Hepatocyte (in vitro differentiated cells): Measurements from ENCODE around the gene CNTNAP2. TPM values are rescaled to one million over a fixed set of nuclear protein-coding genes. Genes with fewer than 3 reads are reported as not detected.

Source experiments
- DNase-seq: peaks from one replicate; pipeline ENCODE4 v3.0.0-alpha.2; 2016; ENCODE audit warnings: low spot score
- H2AFZ ChIP-seq: fragments of 200-600 bp; sonication (generic); 2 replicates; pipeline ENCODE4 v1.6.0; 2016; ENCODE audit warnings: antibody characterized with exemption, mild to moderate bottlenecking
- H3K27ac ChIP-seq: fragments of 200-600 bp; sonication (generic); 2 replicates; pipeline ENCODE4 v1.5.1; 2016; ENCODE audit warnings: mild to moderate bottlenecking
- H3K27me3 ChIP-seq: fragments of 200-600 bp; sonication (generic); 2 replicates; pipeline ENCODE4 v1.6.1; 2016
- H3K36me3 ChIP-seq: fragments of 200-600 bp; sonication (generic); replicated peaks from 2 replicates; pipeline ENCODE4 v1.5.1; 2016; ENCODE audit warnings: low read depth; ENCODE audit not compliant: insufficient read depth
- H3K4me1 ChIP-seq: fragments of 200-600 bp; sonication (generic); 2 replicates; pipeline ENCODE4 v1.5.1; 2016; ENCODE audit warnings: mild to moderate bottlenecking, moderate library complexity; ENCODE audit not compliant: insufficient read depth
- H3K4me2 ChIP-seq: fragments of 200-600 bp; sonication (generic); 2 replicates; pipeline ENCODE4 v1.6.0; 2016
- H3K4me3 ChIP-seq: fragments of 200-600 bp; sonication (generic); 2 replicates; pipeline ENCODE4 v1.5.1; 2016; ENCODE audit warnings: mild to moderate bottlenecking
- H3K79me2 ChIP-seq: fragments of 200-600 bp; sonication (generic); 2 replicates; pipeline ENCODE4 v1.6.0; 2017; ENCODE audit warnings: mild to moderate bottlenecking
- H3K9me2 ChIP-seq: fragments of 200-600 bp; sonication (generic); replicated peaks from 2 replicates; pipeline ENCODE4 v1.6.0; 2017; ENCODE audit warnings: mild to moderate bottlenecking; ENCODE audit not compliant: insufficient read depth
- H3K9me3 ChIP-seq: fragments of 200-600 bp; sonication (generic); 2 replicates; pipeline ENCODE4 v1.5.1; 2016; ENCODE audit warnings: low read depth, mild to moderate bottlenecking
- H4K20me1 ChIP-seq: fragments of 200-600 bp; sonication (generic); 2 replicates; pipeline ENCODE4 v1.6.0; 2016; ENCODE audit warnings: mild to moderate bottlenecking; ENCODE audit not compliant: insufficient read depth, poor library complexity, severe bottlenecking
- CTCF ChIP-seq: fragments of 200-600 bp; sonication (generic); IDR thresholded peaks from 2 replicates; pipeline ENCODE4 v1.5.1; 2016; ENCODE audit warnings: antibody characterized with exemption, mild to moderate bottlenecking; ENCODE audit not compliant: poor library complexity
- EZH2 ChIP-seq: fragments of 200-600 bp; sonication (generic); IDR thresholded peaks from 2 replicates; pipeline ENCODE4 v1.6.1; 2016; ENCODE audit warnings: antibody characterized with exemption, mild to moderate bottlenecking, borderline replicate concordance
- EZH2phosphoT487 ChIP-seq: fragments of 200-600 bp; sonication (generic); IDR thresholded peaks from one replicate; pipeline ENCODE4 v1.6.1; 2018; ENCODE audit warnings: antibody characterized with exemption, mild to moderate bottlenecking, low read depth, moderate library complexity; ENCODE audit not compliant: unreplicated experiment, severe bottlenecking
- WGBS: methylation state at CpG from one replicate; pipeline ENCODE4 v1.1.6; 2016; ENCODE audit warnings: low lambda C conversion rate; ENCODE audit errors: missing lambda C conversion rate; 5-methylcytosine and 5-hydroxymethylcytosine counted together
- polyA plus RNA-seq: library from polyadenylated mRNA; unstranded; fragments of >200 nt; fragmentation: Nextera tagmentation; extraction: Ambion mirVana; gene quantifications from 2 replicates; pipeline ENCODE4 v1.2.1, GENCODE V29; 2016
- total RNA-seq: library from RNA; depleted of rRNA; stranded (reverse); fragments of >200 nt; gene quantifications from 2 replicates; pipeline ENCODE4 v1.2.3, GENCODE V29; 2014

Gene CNTNAP2
- total and polyA plus RNA-seq, 2 experiments from 2014 or later = 7.5 to 14.7 TPM

GRCh38 chr7:146393346-146393745 is 276.7 kb downstream of the CNTNAP2 start:
- no peaks in the 10 kb centered on the region for H3K27me3 ChIP-seq
- no peak for TF ChIP-seq CTCF
- TF ChIP-seq EZH2phosphoT487 = no peak
- TF ChIP-seq EZH2 = no peak
- no peak overlapping the region for H2AFZ ChIP-seq
- DNase-seq = no peak
- 80% methylated on average over 2 of the region's 2 CpGs for WGBS
- H3K27ac ChIP-seq = no peak overlapping the region
- no peaks in the 10 kb centered on the region for H3K36me3 ChIP-seq
- H3K9me2 ChIP-seq = no peaks in the 10 kb centered on the region
- no peak overlapping the region for H3K4me3 ChIP-seq
- H3K4me1 ChIP-seq = no peaks in the 10 kb centered on the region
- no peak overlapping the region for H3K4me2 ChIP-seq
- H3K79me2 ChIP-seq = no peaks in the 10 kb centered on the region
- no peaks in the 10 kb centered on the region for H4K20me1 ChIP-seq
- H3K9me3 ChIP-seq = no peaks in the 10 kb centered on the region

DNA sequence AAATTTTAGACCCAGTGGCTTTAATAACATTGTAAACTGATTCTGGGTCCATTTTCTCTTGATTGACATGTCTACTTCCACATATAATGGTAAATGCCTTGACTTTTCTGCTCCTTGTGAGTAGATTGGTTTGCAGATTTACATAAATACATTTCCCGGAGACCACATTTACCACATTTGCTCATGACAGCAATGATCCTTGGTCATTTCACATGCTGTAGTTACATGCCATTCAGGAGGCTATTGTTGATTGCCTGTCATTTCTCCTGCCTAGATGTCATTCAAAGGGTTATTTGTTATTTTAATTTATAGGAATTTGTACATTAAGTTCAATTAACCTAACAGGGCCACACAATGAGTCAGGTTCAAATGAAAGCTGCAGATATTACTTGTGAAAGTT is 280.5 kb downstream of the CNTNAP2 start:
- Histone ChIP-seq H3K9me3 (no peaks in the 10 kb centered on the region), H3K36me3 (no peaks in the 10 kb centered on the region), H3K4me1 (no peaks in the 10 kb centered on the region), H3K4me3 (no peak overlapping the region), H3K9me2 (no peaks in the 10 kb centered on the region), H3K27me3 (no peaks in the 10 kb centered on the region), H3K4me2 (no peak overlapping the region), H2AFZ (no peak overlapping the region), H3K79me2 (no peaks in the 10 kb centered on the region), H4K20me1 (no peaks in the 10 kb centered on the region), H3K27ac (no peak overlapping the region)
- TF ChIP-seq CTCF (no peak), EZH2phosphoT487 (no peak), EZH2 (no peak)
- no peak for DNase-seq
- 88% methylated on average over 1 of the region's 1 CpG for WGBS

GRCh38 chr7:146401939-146402338 is 285.3 kb downstream of the CNTNAP2 start:
- no peak for DNase-seq
- H3K4me1 ChIP-seq = no peaks in the 10 kb centered on the region
- no peaks in the 10 kb centered on the region for H3K79me2 ChIP-seq
- H3K4me3 ChIP-seq = no peak overlapping the region
- H3K4me2 ChIP-seq = no peak overlapping the region
- no peaks in the 10 kb centered on the region for H3K36me3 ChIP-seq
- H3K9me3 ChIP-seq = no peaks in the 10 kb centered on the region
- 88% methylated on average over 3 of the region's 3 CpGs for WGBS
- H3K9me2 ChIP-seq = no peaks in the 10 kb centered on the region
- no peak overlapping the region for H3K27ac ChIP-seq
- H4K20me1 ChIP-seq = no peaks in the 10 kb centered on the region
- TF ChIP-seq CTCF (no peak), EZH2 (no peak), EZH2phosphoT487 (no peak)
- no peak overlapping the region for H2AFZ ChIP-seq
- no peaks in the 10 kb centered on the region for H3K27me3 ChIP-seq

DNA sequence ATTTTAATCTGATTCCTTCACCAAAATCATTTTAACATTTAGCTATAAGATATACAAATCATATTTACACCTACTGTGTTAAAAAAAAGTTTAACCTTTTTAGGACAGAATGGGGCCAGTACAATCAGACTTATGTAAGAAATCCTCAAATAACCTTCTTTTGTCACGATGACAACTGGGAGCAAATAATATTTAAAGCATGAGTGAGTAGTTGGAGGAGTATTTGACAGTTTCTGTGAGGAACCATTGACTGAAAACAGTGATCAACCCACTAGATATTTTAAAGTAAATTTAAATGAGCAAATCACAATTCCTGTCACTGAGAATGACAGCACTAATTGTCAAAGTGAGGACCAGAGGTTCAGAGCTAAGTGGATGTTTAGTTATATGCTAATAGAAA is 289.1 kb downstream of the CNTNAP2 start:
- Histone ChIP-seq H3K4me3 (no peak overlapping the region), H3K9me3 (no peaks in the 10 kb centered on the region), H3K36me3 (no peaks in the 10 kb centered on the region), H3K79me2 (no peaks in the 10 kb centered on the region), H3K4me1 (no peaks in the 10 kb centered on the region), H2AFZ (no peak overlapping the region), H4K20me1 (no peaks in the 10 kb centered on the region), H3K27ac (no peak overlapping the region), H3K9me2 (no peaks in the 10 kb centered on the region), H3K4me2 (no peak overlapping the region), H3K27me3 (no peaks in the 10 kb centered on the region)
- WGBS = 66% methylated on average over 1 of the region's 1 CpG
- TF ChIP-seq EZH2phosphoT487 (no peak), EZH2 (no peak), CTCF (no peak)
- no peak for DNase-seq
